ENCODE measurements around the gene ZNF484.
"Not testable (repeated sequence)": the region's sequence is repeated elsewhere in the genome, so short reads cannot be mapped to it uniquely, and the experiment has no call there.

The ZNF484 gene

GRCh38 chr9:92804727-92805126, 73.1 kb downstream of the ZNF484 start:
- DNase-seq (ENCODE audit: low read depth, low spot score) = no peak
- in situ Hi-C loops (cut with HindIII; ENCODE audit: low sequenced_read_pairs) = no loop called here

GRCh38 chr9:92798358-92798757, 79.5 kb downstream of the ZNF484 start:
- in situ Hi-C loops (cut with HindIII; ENCODE audit: low sequenced_read_pairs) = no loop called here
- DNase-seq (ENCODE audit: low read depth, low spot score) = no peak
- no peak overlapping the region for H3K4me3 ChIP-seq (ENCODE audit: low read depth, low read length)
- no peak for TF ChIP-seq CTCF (IDR thresholded peaks at IDR 0.05; ENCODE audit: low read depth, low read length)

More at GRCh38 chr9:92804727-92805126, 73.1 kb downstream of the ZNF484 start:
- TF ChIP-seq CTCF (IDR thresholded peaks at IDR 0.05; ENCODE audit: low read depth, low read length) = no peak
- H3K4me3 ChIP-seq (ENCODE audit: low read depth, low read length) = no peak overlapping the region

- DNase-seq (ENCODE audit: low read depth, low spot score); in situ Hi-C loops (cut with HindIII; ENCODE audit: low sequenced_read_pairs); H3K4me3 ChIP-seq (ENCODE audit: low read depth, low read length): not testable (repeated sequence)
These were observed 81.5 kb downstream of the ZNF484 start for GRCh38 chr9:92796337-92796804.

- in situ Hi-C loops (cut with HindIII; ENCODE audit: low sequenced_read_pairs) = no loop called here
- TF ChIP-seq CTCF (IDR thresholded peaks at IDR 0.05; ENCODE audit: low read depth, low read length) = no peak
- H3K4me3 ChIP-seq (ENCODE audit: low read depth, low read length) = no peak overlapping the region
- no peak for DNase-seq (ENCODE audit: low read depth, low spot score)
These were observed 82.1 kb downstream of the ZNF484 start for GRCh38 chr9:92795598-92796336.

All from astrocyte of the spinal cord (primary cell).